Neutrophil (primary cell): ENCODE data around the gene C1D.

ENCODE experiments used
- H3K27ac ChIP-seq: fragments of 200-600 bp; sonication (generic); 2 replicates; pipeline ENCODE4 v1.5.1; 2016; ENCODE audit warnings: mild to moderate bottlenecking, moderate library complexity
- H3K27me3 ChIP-seq: fragments of 200-600 bp; sonication (generic); 2 replicates; pipeline ENCODE4 v1.6.0; 2016; ENCODE audit warnings: mild to moderate bottlenecking
- H3K36me3 ChIP-seq: fragments of 200-600 bp; sonication (generic); 2 replicates; pipeline ENCODE4 v1.5.1; 2017
- H3K4me1 ChIP-seq, 2 experiments: fragments of 200-600 bp in 1 of 2; sonication (generic) in 1 of 2; 1 replicate in 1 of 2; 2 replicates in 1 of 2; pipeline versions ENCODE4 v1.5.1 to v1.6.1; 2013 to 2016; ENCODE audit warnings: low read depth in 1 of 2, low read length in 1 of 2, mild to moderate bottlenecking in 1 of 2, moderate library complexity in 1 of 2; ENCODE audit not compliant: control insufficient read depth in 1 of 2, insufficient read depth in 1 of 2
- H3K4me3 ChIP-seq, 2 experiments: fragments of 200-600 bp in 1 of 2; sonication (generic) in 1 of 2; 1 replicate in 1 of 2; 2 replicates in 1 of 2; pipeline ENCODE4 v1.5.1; 2013 to 2016; ENCODE audit warnings: low read depth in 1 of 2, low read length in 1 of 2, mild to moderate bottlenecking in 1 of 2, moderate library complexity in 1 of 2
- H3K9me3 ChIP-seq: fragments of 200-600 bp; sonication (generic); 2 replicates; pipeline ENCODE4 v1.5.1; 2016
- TF ChIP-seq, protein P1 (sequence below): fragments of 200-600 bp; sonication (generic); IDR thresholded peaks from 2 replicates; pipeline ENCODE4 v1.5.1; 2016; ENCODE audit warnings: antibody characterized with exemption

C1D gene

DNA sequence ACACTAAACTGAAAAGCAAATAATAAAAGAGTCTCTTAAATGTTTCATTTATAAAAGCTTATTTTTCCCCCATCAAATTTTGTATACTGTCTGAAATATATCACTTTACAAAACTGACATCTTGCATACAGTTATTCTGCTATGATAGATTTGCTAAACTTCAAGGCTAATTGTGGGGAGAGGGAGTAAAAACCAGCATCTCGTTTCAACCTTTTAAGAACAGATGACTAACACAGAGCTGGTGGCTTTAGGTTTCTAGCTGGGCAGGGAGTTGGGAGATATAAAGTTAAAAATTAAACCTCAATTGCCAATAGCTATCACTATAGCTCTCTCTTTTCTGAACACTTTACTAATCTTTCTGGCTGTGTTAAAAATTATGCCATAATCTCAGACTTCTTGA lies 23.5 kb downstream of the C1D start:
- Histone ChIP-seq H3K27me3 (peaks cover 17% of the 10 kb centered on the region), H3K9me3 (no peaks in the 10 kb centered on the region), H3K4me3 (no peak overlapping the region), H3K27ac (no peak overlapping the region), H3K36me3 (peaks cover 26% of the 10 kb centered on the region), H3K4me1 (no peaks in the 10 kb centered on the region)
- TF ChIP-seq, protein P1, sequence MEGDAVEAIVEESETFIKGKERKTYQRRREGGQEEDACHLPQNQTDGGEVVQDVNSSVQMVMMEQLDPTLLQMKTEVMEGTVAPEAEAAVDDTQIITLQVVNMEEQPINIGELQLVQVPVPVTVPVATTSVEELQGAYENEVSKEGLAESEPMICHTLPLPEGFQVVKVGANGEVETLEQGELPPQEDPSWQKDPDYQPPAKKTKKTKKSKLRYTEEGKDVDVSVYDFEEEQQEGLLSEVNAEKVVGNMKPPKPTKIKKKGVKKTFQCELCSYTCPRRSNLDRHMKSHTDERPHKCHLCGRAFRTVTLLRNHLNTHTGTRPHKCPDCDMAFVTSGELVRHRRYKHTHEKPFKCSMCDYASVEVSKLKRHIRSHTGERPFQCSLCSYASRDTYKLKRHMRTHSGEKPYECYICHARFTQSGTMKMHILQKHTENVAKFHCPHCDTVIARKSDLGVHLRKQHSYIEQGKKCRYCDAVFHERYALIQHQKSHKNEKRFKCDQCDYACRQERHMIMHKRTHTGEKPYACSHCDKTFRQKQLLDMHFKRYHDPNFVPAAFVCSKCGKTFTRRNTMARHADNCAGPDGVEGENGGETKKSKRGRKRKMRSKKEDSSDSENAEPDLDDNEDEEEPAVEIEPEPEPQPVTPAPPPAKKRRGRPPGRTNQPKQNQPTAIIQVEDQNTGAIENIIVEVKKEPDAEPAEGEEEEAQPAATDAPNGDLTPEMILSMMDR = no peak

DNA sequence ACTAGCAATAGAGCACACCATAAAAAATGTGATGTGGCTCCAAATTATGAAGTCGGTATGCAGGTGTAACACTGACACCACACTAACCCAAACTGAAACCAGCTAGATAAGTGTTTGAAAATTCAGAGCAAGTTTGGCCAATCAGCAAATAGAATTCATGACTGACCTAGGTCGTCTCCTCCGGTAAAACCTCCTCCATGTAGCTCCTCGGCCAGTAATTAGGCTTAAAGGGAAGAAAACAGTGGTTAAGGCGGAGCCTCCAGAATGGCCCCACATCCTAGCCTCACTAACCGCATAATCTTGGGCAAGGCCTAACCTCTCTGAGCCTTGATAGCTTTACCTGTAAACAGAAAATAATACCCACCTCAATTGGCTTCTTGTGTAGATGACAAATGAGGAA lies 30.1 kb downstream of the C1D start:
- H3K9me3 ChIP-seq = no peaks in the 10 kb centered on the region

DNA sequence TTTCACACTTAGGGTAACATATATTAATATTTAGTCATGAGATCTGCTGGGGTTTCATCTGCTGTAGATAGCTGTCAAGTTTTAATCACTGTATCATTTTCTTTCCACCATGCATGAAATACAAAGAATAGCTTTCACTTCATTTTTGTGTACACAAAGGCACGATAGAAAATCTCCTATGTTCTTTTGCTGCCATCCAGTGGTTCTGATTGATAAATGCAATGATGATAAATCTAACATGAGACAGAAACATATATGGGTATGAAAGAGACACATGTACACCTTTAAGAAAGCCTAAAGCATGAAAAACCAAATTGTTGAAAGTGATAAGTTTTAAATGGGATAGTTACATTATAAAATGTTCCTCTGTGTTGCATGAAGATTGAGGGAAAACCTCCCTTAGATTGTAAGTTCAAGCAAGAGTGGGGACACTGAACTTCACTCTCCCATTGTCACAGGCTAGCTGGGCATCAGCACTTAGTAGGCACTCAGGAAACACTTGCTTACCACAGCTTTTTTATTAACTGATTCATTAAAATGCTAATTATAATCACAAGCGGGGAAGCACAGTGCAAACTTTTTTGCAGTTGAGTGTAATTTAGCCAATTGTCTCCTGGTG lies 31.2 kb downstream of the C1D start:
- H3K4me1 ChIP-seq = no peaks in the 10 kb centered on the region
- H3K27ac ChIP-seq = no peak overlapping the region
- H3K9me3 ChIP-seq = no peaks in the 10 kb centered on the region
- no peaks in the 10 kb centered on the region for H3K36me3 ChIP-seq
- TF ChIP-seq, protein P1 = no peak
- H3K4me3 ChIP-seq = no peak overlapping the region
- peaks cover 53% of the 10 kb centered on the region for H3K27me3 ChIP-seq

More for the DNA sequence above, 30.1 kb downstream of the C1D start:
- Histone ChIP-seq H3K27me3 (peaks cover 43% of the 10 kb centered on the region), H3K4me3 (no peak overlapping the region), H3K4me1 (no peaks in the 10 kb centered on the region), H3K27ac (no peak overlapping the region), H3K36me3 (no peaks in the 10 kb centered on the region)
- TF ChIP-seq, protein P1 = no peak

DNA sequence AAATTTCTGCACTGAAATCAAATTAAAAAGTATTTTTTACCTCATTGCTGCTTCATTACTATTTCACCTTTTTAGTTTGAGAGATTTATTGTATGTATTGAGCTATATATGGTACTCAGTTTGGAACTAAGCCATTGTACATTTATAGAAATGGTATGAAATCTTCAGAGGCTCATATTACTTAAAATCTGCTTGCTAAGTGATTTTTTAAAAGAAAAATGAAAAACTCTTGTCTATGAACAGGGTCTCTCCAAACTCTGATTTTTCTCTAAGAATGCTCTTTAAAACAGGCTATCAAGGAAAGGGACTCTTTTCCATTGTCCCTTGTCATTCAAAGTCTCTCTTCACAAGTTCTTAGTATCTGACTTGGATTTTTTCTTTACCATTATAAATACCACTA lies 31.8 kb downstream of the C1D start:
- no peaks in the 10 kb centered on the region for H3K9me3 ChIP-seq
- H3K4me3 ChIP-seq = no peak overlapping the region
- H3K27ac ChIP-seq = no peak overlapping the region
- TF ChIP-seq, protein P1 = no peak
- H3K27me3 ChIP-seq = peaks cover 58% of the 10 kb centered on the region
- no peaks in the 10 kb centered on the region for H3K36me3 ChIP-seq
- H3K4me1 ChIP-seq = no peaks in the 10 kb centered on the region

DNA sequence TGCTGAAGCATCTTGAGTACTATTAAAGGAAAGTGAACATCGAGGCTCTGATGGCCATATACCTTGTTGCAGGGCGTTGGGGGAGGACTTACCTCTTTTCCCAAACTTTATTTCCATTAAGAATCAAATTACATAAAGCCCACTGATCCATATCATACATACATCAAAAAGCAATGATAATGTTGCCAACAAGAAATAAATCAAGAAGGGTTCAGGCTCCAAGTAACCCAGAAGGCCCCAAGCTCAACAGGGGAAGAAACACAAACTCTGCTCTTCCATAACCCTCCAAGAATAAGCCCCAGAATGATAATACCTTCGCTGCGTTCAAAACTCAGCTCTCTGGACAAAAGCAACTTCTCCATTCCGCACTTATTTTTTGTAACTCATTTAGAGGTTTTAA lies 32.3 kb downstream of the C1D start:
- no peak overlapping the region for H3K27ac ChIP-seq

More for the DNA sequence above, 32.3 kb downstream of the C1D start:
- peaks cover 58% of the 10 kb centered on the region for H3K27me3 ChIP-seq
- no peak overlapping the region for H3K4me3 ChIP-seq
- no peaks in the 10 kb centered on the region for H3K36me3 ChIP-seq
- TF ChIP-seq, protein P1 = no peak
- H3K9me3 ChIP-seq = no peaks in the 10 kb centered on the region
- H3K4me1 ChIP-seq = no peaks in the 10 kb centered on the region
